SJSA1 (cell line): ENCODE data around the gene CDC37. TPM values are rescaled to one million over a fixed set of nuclear protein-coding genes. Genes with fewer than 3 reads are reported as not detected.
"Not testable (repeated sequence)": the region's sequence is repeated elsewhere in the genome, so short reads cannot be mapped to it uniquely, and the experiment has no call there.

Source experiments
- DNase-seq, 2 experiments: peaks; one replicate each; pipeline ENCODE4 v3.0.0-alpha.2; 2015 to 2020; ENCODE audit warnings: low spot score in 2 of 2, low read depth in 1 of 2
- H3K27ac ChIP-seq: fragments of 250-450 bp; sonication (Bioruptor Pico); 2 replicates; pipeline ENCODE4 v1.5.1; 2020; ENCODE audit warnings: mild to moderate bottlenecking, moderate library complexity
- H3K27me3 ChIP-seq: fragments of 250-450 bp; sonication (Bioruptor Pico); replicated peaks from 2 replicates; pipeline ENCODE4 v1.5.1; 2020; ENCODE audit warnings: mild to moderate bottlenecking, moderate library complexity
- H3K36me3 ChIP-seq: fragments of 250-450 bp; sonication (Bioruptor Pico); 2 replicates; pipeline ENCODE4 v1.5.1; 2020; ENCODE audit warnings: mild to moderate bottlenecking
- H3K4me1 ChIP-seq: fragments of 250-450 bp; sonication (Bioruptor Pico); replicated peaks from 2 replicates; pipeline ENCODE4 v1.6.1; 2021; ENCODE audit warnings: mild to moderate bottlenecking
- H3K4me3 ChIP-seq: fragments of 250-450 bp; sonication (Bioruptor Pico); 2 replicates; pipeline ENCODE4 v1.5.1; 2020; ENCODE audit warnings: mild to moderate bottlenecking
- H3K9me3 ChIP-seq: fragments of 250-450 bp; sonication (Bioruptor Pico); replicated peaks from 2 replicates; pipeline ENCODE4 v1.5.1; 2020; ENCODE audit warnings: mild to moderate bottlenecking
- total RNA-seq: library from RNA; depleted of rRNA; stranded (reverse); fragments of >200 nt; shearing (Covaris generic); gene quantifications from 2 replicates; pipeline ENCODE4 v1.2.3, GENCODE V29; 2014

Gene CDC37
- total RNA-seq, 1 experiment from 2014 or later: 367 TPM

GRCh38 chr19:10374931-10375330, 28.4 kb downstream of the CDC37 start:
- Histone ChIP-seq H3K27me3 (no peaks in the 10 kb centered on the region), H3K36me3 (peaks cover 28% of the 10 kb centered on the region), H3K9me3 (no peaks in the 10 kb centered on the region), H3K27ac (no peak overlapping the region), H3K4me1 (no peaks in the 10 kb centered on the region), H3K4me3 (no peak overlapping the region)
- DNase-seq: no peak

GRCh38 chr19:10372690-10373089, 30.7 kb downstream of the CDC37 start:
- DNase-seq: no peak
- H3K9me3 ChIP-seq: no peaks in the 10 kb centered on the region
- H3K36me3 ChIP-seq: peaks cover 39% of the 10 kb centered on the region
- no peaks in the 10 kb centered on the region for H3K4me1 ChIP-seq
- no peaks in the 10 kb centered on the region for H3K27me3 ChIP-seq
- no peak overlapping the region for H3K27ac ChIP-seq
- H3K4me3 ChIP-seq: no peak overlapping the region

GRCh38 chr19:10368101-10368803, 35.1 kb downstream of the CDC37 start:
- Histone ChIP-seq H3K27ac (no peak overlapping the region), H3K4me3 (no peak overlapping the region), H3K36me3 (peaks cover 69% of the 10 kb centered on the region), H3K27me3 (no peaks in the 10 kb centered on the region), H3K9me3 (no peaks in the 10 kb centered on the region), H3K4me1 (no peaks in the 10 kb centered on the region)
- no peak for DNase-seq

DNA sequence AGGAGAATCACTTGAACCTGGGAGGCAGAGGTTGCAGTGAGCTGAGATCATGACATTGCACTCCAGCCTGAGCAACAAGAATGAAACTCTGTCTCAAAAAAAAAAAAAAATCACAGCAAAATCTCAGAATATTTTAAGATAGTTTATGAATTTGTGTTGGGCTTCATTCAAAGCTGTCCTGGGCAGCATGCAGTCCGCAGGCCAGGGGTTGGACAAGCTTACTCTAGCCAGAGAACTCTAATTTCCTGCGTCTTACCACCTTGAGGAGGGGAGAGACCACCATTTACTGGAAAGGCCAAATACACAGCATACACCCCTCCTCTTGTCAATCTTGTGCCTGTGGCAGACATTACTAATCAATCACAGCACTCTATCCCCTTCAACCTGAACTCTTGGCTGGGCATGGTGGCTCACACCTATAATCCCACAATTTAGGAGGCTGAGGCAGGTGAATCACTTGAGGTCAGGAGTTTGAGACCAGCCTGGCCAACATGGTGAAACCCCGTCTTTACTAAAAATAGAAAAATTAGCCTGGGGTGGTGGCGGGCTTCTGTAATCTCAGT, 36.3 kb downstream of the CDC37 start:
- not testable (repeated sequence) for H3K27me3 ChIP-seq, H3K27ac ChIP-seq, H3K4me3 ChIP-seq, DNase-seq, H3K9me3 ChIP-seq, H3K4me1 ChIP-seq
- peaks cover 72% of the 10 kb centered on the region for H3K36me3 ChIP-seq

DNA sequence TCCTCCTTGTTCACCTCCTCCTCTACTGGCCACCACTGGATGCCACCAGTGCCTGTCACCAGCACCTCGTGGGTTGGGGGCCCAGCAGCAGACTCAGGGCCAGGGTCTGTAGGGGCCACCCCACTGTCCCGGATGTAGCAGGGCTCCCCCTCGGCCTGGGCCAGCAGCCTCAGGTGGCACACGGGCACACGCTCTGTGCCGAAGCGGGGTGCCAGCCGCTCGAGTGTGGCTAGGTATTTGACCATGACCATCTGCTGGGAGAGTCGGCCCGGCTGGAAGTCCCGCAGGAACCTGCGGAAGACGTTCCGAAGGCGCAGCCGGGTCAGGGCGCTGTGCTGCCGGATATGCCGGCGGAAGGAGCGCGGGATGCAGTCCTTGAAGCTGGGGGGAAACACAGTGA, 37.8 kb downstream of the CDC37 start:
- Histone ChIP-seq H3K27me3 (no peaks in the 10 kb centered on the region), H3K9me3 (no peaks in the 10 kb centered on the region), H3K4me3 (no peak overlapping the region), H3K27ac (no peak overlapping the region), H3K36me3 (peaks cover 81% of the 10 kb centered on the region), H3K4me1 (no peaks in the 10 kb centered on the region)
- DNase-seq: no peak

- Histone ChIP-seq H3K4me1 (no peaks in the 10 kb centered on the region), H3K4me3 (no peak overlapping the region), H3K27me3 (no peaks in the 10 kb centered on the region), H3K9me3 (no peaks in the 10 kb centered on the region), H3K36me3 (peaks cover 78% of the 10 kb centered on the region), H3K27ac (no peak overlapping the region)
- no peak for DNase-seq
Observed at GRCh38 chr19:10364644-10365043, 38.7 kb downstream of the CDC37 start.

- Histone ChIP-seq H3K27me3 (no peaks in the 10 kb centered on the region), H3K4me1 (no peaks in the 10 kb centered on the region), H3K36me3 (peaks cover 77% of the 10 kb centered on the region), H3K9me3 (no peaks in the 10 kb centered on the region), H3K27ac (no peak overlapping the region), H3K4me3 (no peak overlapping the region)
- DNase-seq: no peak
Observed at GRCh38 chr19:10363789-10364281, 39.5 kb downstream of the CDC37 start.

GRCh38 chr19:10362259-10362658, 41.1 kb downstream of the CDC37 start:
- no peaks in the 10 kb centered on the region for H3K9me3 ChIP-seq
- H3K4me1 ChIP-seq: no peaks in the 10 kb centered on the region
- no peak overlapping the region for H3K27ac ChIP-seq
- DNase-seq: no peak
- no peak overlapping the region for H3K4me3 ChIP-seq
- H3K27me3 ChIP-seq: no peaks in the 10 kb centered on the region
- H3K36me3 ChIP-seq: peaks cover 76% of the 10 kb centered on the region

- no peak overlapping the region for H3K4me3 ChIP-seq
- peaks cover 79% of the 10 kb centered on the region for H3K36me3 ChIP-seq
- H3K27ac ChIP-seq: no peak overlapping the region
- H3K27me3 ChIP-seq: no peaks in the 10 kb centered on the region
- H3K4me1 ChIP-seq: no peaks in the 10 kb centered on the region
- H3K9me3 ChIP-seq: no peaks in the 10 kb centered on the region
- DNase-seq: no peak
Observed at GRCh38 chr19:10361569-10362011, 41.8 kb downstream of the CDC37 start.

GRCh38 chr19:10356431-10356830, 46.9 kb downstream of the CDC37 start:
- peaks cover 65% of the 10 kb centered on the region for H3K36me3 ChIP-seq

DNA sequence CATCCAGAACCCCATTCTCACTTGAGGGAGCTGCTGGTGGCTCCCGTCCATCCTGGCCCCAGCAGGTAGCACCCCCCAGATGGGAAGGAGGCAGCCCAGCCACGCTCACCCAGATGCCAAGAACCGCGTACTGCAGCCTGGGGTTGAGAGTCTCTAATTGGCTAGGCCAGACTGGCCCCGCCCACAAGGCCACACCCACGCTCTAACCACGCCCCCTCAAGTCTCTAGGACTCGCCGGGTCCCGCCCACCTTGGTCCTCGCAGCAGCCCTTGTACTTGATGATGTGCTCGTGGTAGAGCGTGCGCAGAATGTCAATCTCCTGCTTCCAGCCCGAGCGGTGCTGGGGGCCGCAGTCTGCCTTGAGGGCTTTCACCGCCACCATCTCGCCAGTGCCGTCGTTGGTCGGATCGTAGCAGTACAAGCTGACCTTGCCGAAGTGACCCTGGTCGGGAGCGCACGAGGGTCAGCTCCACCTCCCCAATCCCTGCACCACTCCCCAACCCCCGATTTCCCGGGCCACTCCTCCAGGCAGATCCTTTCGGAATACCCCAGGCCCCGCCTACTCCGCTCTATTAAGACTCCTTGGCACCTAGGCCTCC, 49.5 kb downstream of the CDC37 start:
- no peaks in the 10 kb centered on the region for H3K27me3 ChIP-seq
- H3K27ac ChIP-seq: no peak overlapping the region
- H3K4me3 ChIP-seq: no peak overlapping the region
- H3K36me3 ChIP-seq: peaks cover 55% of the 10 kb centered on the region
- no peaks in the 10 kb centered on the region for H3K4me1 ChIP-seq
- no peaks in the 10 kb centered on the region for H3K9me3 ChIP-seq
- no peak for DNase-seq

More at GRCh38 chr19:10356431-10356830, 46.9 kb downstream of the CDC37 start:
- Histone ChIP-seq H3K4me3 (no peak overlapping the region), H3K27me3 (no peaks in the 10 kb centered on the region), H3K27ac (no peak overlapping the region), H3K9me3 (no peaks in the 10 kb centered on the region), H3K4me1 (no peaks in the 10 kb centered on the region)
- no peak for DNase-seq

- no peaks in the 10 kb centered on the region for H3K9me3 ChIP-seq
- H3K27ac ChIP-seq: no peak overlapping the region
- H3K27me3 ChIP-seq: no peaks in the 10 kb centered on the region
- H3K4me1 ChIP-seq: no peaks in the 10 kb centered on the region
- peaks cover 49% of the 10 kb centered on the region for H3K36me3 ChIP-seq
- no peak for DNase-seq
- no peak overlapping the region for H3K4me3 ChIP-seq
Observed at GRCh38 chr19:10352764-10353671, 50.3 kb downstream of the CDC37 start.

DNA sequence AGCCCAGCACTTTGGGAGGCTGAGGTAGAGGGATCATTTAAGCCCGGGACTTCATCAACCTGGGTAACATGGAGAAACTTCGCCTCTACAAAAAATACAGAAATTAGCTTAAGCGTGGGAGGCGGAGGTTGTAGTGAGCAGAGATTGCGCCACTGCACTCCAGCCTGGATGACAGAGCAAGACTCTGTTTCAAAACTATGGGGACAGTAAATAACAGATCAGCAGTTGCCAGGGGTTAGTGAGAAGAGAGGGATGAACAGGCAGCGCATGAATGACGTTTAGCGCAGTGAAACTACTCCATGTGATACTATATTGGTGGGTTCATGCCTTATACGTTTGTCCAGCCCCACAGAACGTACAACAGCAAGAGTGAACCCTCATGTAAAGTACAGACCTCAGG, 56.8 kb downstream of the CDC37 start:
- no peak overlapping the region for H3K4me3 ChIP-seq
- H3K27ac ChIP-seq: no peak overlapping the region
- H3K4me1 ChIP-seq: no peaks in the 10 kb centered on the region
- no peak for DNase-seq
- 0 out of 2 replicates have a peak, but pooled peaks cover 4% of the 10 kb centered on the region for H3K36me3 ChIP-seq
- H3K27me3 ChIP-seq: no peaks in the 10 kb centered on the region
- no peaks in the 10 kb centered on the region for H3K9me3 ChIP-seq
